Measurements from ENCODE around the gene CIDEA.

CIDEA gene

GRCh38 chr18:12281861-12282260, 27.7 kb downstream of the CIDEA start:
- Histone ChIP-seq H3K4me3 (replicated peaks; ENCODE audit: insufficient read depth, low read length) (no peak overlapping the region), H3K27me3 (ENCODE audit: insufficient read depth, poor library complexity, severe bottlenecking) (peaks cover 28% of the 10 kb centered on the region), H3K27ac (replicated peaks) (no peak overlapping the region)
- no peak for DNase-seq (ENCODE audit: low read depth in 1 of 2, low spot score in 1 of 2)
- no peak for TF ChIP-seq SPI1 (IDR thresholded peaks at IDR 0.05; ENCODE audit: borderline replicate concordance, low read depth)
- TF ChIP-seq REST (IDR thresholded peaks at IDR 0.05; ENCODE audit: insufficient replicate concordance, low read depth), result no peak
- TF ChIP-seq CTCF (IDR thresholded peaks at IDR 0.05; ENCODE audit: insufficient read depth, low read length), result no peak

- no peak for DNase-seq (ENCODE audit: low read depth in 1 of 2, low spot score in 1 of 2)
- no peak for TF ChIP-seq CTCF (IDR thresholded peaks at IDR 0.05; ENCODE audit: insufficient read depth, low read length)
- Histone ChIP-seq H3K27me3 (ENCODE audit: insufficient read depth, poor library complexity, severe bottlenecking) (peaks cover 35% of the 10 kb centered on the region), H3K27ac (replicated peaks) (no peak overlapping the region), H3K4me3 (replicated peaks; ENCODE audit: insufficient read depth, low read length) (no peak overlapping the region)
Observed at GRCh38 chr18:12282442-12283039, 28.4 kb downstream of the CIDEA start.

GRCh38 chr18:12283256-12283655, 29.1 kb downstream of the CIDEA start:
- H3K4me3 ChIP-seq (replicated peaks; ENCODE audit: insufficient read depth, low read length), result no peak overlapping the region
- DNase-seq (ENCODE audit: low read depth in 1 of 2, low spot score in 1 of 2), result no peak
- H3K27me3 ChIP-seq (ENCODE audit: insufficient read depth, poor library complexity, severe bottlenecking), result peaks cover 42% of the 10 kb centered on the region
- no peak for TF ChIP-seq CTCF (IDR thresholded peaks at IDR 0.05; ENCODE audit: insufficient read depth, low read length)
- no peak for TF ChIP-seq GABPA (IDR thresholded peaks at IDR 0.05; ENCODE audit: low read depth)
- no peak for TF ChIP-seq REST (IDR thresholded peaks at IDR 0.05; ENCODE audit: insufficient replicate concordance, low read depth)
- TF ChIP-seq SPI1 (IDR thresholded peaks at IDR 0.05; ENCODE audit: borderline replicate concordance, low read depth), result no peak
- TF ChIP-seq POLR2AphosphoS5 (IDR thresholded peaks at IDR 0.05; ENCODE audit: low read depth), result no peak
- no peak overlapping the region for H3K27ac ChIP-seq (replicated peaks)

- no peak for DNase-seq (ENCODE audit: low read depth in 1 of 2, low spot score in 1 of 2)
- H3K27ac ChIP-seq (replicated peaks), result no peak overlapping the region
- H3K27me3 ChIP-seq (ENCODE audit: insufficient read depth, poor library complexity, severe bottlenecking), result peaks cover 46% of the 10 kb centered on the region
- no peak overlapping the region for H3K4me3 ChIP-seq (replicated peaks; ENCODE audit: insufficient read depth, low read length)
- TF ChIP-seq CTCF (IDR thresholded peaks at IDR 0.05; ENCODE audit: insufficient read depth, low read length), result no peak
- TF ChIP-seq REST (IDR thresholded peaks at IDR 0.05; ENCODE audit: insufficient replicate concordance, low read depth), result no peak
- TF ChIP-seq GABPA (IDR thresholded peaks at IDR 0.05; ENCODE audit: low read depth), result no peak
- TF ChIP-seq SPI1 (IDR thresholded peaks at IDR 0.05; ENCODE audit: borderline replicate concordance, low read depth), result no peak
- no peak for TF ChIP-seq POLR2AphosphoS5 (IDR thresholded peaks at IDR 0.05; ENCODE audit: low read depth)
Observed at GRCh38 chr18:12283666-12284065, 29.5 kb downstream of the CIDEA start.

All from HL-60 (cell line).